ENCODE data around the gene CYYR1.
A peak's percentile ranks its signal among the peaks of the same experiment; 100 is the strongest.

The CYYR1 gene

GRCh38 chr21:26453267-26453666, 119.8 kb downstream of the CYYR1 start:
- no peak for TF ChIP-seq CTCF (conservative IDR thresholded peaks at IDR 0.05; ENCODE audit: control insufficient read depth, insufficient read depth, low read depth, low read length)
- H3K4me3 ChIP-seq (ENCODE audit: control insufficient read depth, low read depth, low read length), result no peak overlapping the region
- no peak for DNase-seq (ENCODE audit: low read depth)

GRCh38 chr21:26451081-26451740, 121.9 kb downstream of the CYYR1 start:
- no peak for TF ChIP-seq CTCF (conservative IDR thresholded peaks at IDR 0.05; ENCODE audit: control insufficient read depth, insufficient read depth, low read depth, low read length)
- DNase-seq (ENCODE audit: low read depth), result no peak
- H3K4me3 ChIP-seq (ENCODE audit: control insufficient read depth, low read depth, low read length), result no peak overlapping the region

- TF ChIP-seq CTCF (conservative IDR thresholded peaks at IDR 0.05; ENCODE audit: control insufficient read depth, insufficient read depth, low read depth, low read length), result no peak
- no peak overlapping the region for H3K4me3 ChIP-seq (ENCODE audit: control insufficient read depth, low read depth, low read length)
- DNase-seq (ENCODE audit: low read depth), result peak; percentile 75
Observed at GRCh38 chr21:26449161-26449560, 123.9 kb downstream of the CYYR1 start.

- DNase-seq (ENCODE audit: low read depth), result peak; percentile 67
- H3K4me3 ChIP-seq (ENCODE audit: control insufficient read depth, low read depth, low read length), result no peak overlapping the region
- TF ChIP-seq CTCF (conservative IDR thresholded peaks at IDR 0.05; ENCODE audit: control insufficient read depth, insufficient read depth, low read depth, low read length), result no peak
Observed at GRCh38 chr21:26448751-26449150, 124.3 kb downstream of the CYYR1 start.

GRCh38 chr21:26447932-26448475, 125.1 kb downstream of the CYYR1 start:
- TF ChIP-seq CTCF (conservative IDR thresholded peaks at IDR 0.05; ENCODE audit: control insufficient read depth, insufficient read depth, low read depth, low read length), result no peak
- no peak for DNase-seq (ENCODE audit: low read depth)
- no peak overlapping the region for H3K4me3 ChIP-seq (ENCODE audit: control insufficient read depth, low read depth, low read length)

GRCh38 chr21:26445440-26445839, 127.6 kb downstream of the CYYR1 start:
- peak; percentile 59 for DNase-seq (ENCODE audit: low read depth)
- TF ChIP-seq CTCF (conservative IDR thresholded peaks at IDR 0.05; ENCODE audit: control insufficient read depth, insufficient read depth, low read depth, low read length), result no peak
- no peak overlapping the region for H3K4me3 ChIP-seq (ENCODE audit: control insufficient read depth, low read depth, low read length)
